ENCODE measurements around the gene LRRC55.

- no peak for TF ChIP-seq CTCF (IDR thresholded peaks at IDR 0.05; ENCODE audit: low read length)
- TF ChIP-seq EZH2 (optimal IDR thresholded peaks at IDR 0.05; ENCODE audit: low read depth, low read length) = no peak
- no peak for TF ChIP-seq EZH2phosphoT487 (IDR thresholded peaks at IDR 0.05; ENCODE audit: low read length)
Measured at GRCh38 chr11:57143459-57143858, 38.3 kb upstream of the LRRC55 start.

All from MM.1S (cell line).